Activated gamma-delta T cell treated with Interleukin-2 at 50 U/mL for 16 hours (primary cell): Measurements from ENCODE around the gene CD109.

ENCODE experiments used
- DNase-seq: peaks from one replicate; pipeline ENCODE4 v3.0.0-alpha.2; 2020

CD109 gene

DNA sequence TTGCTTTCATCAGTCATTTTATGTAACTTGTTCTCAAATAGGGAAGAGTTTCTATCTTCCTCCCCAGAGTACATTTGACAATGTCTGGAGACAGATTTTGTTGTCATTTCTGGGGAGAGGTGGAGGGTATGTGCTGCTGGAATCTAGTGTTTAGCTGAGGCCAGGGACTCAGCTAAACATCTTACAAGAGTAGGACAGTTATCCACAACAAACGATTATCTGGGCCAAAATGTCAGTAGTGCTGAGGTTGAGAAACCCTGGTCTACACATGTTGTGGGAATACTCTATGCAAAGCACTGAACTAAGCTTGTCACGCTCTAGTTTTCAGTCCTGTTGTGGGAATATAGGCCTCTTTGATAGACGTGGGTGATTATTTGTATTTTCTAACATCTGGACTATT, 171.4 kb downstream of the CD109 start:
- DNase-seq = no peak

- DNase-seq = no peak
Observed at GRCh38 chr6:73870907-73871306, 174.9 kb downstream of the CD109 start.

DNA sequence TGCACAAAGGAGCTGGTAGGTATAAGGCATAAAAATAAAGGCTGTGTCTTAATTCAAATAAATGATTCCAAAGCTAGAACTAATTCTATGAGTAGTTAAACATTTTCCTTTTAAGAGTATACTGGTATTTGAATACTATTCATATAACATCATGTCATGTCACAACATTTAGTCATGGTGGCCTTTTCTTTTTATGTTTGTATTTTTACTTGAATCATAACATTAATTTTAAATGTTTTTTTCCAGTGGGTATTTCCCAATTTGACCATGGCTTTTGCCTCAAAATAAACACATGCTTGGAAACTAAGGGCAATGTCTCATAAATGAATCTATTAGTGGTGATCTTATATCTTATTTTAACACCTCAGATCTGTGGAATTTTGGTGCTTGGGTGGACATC, 177.1 kb downstream of the CD109 start:
- DNase-seq = no peak
